ENCODE measurements around the gene CRKL. TPM values are rescaled to one million over a fixed set of nuclear protein-coding genes. Genes with fewer than 3 reads are reported as not detected.

The CRKL gene
- total RNA-seq, 1 donor from 2014 or later: 59.1 TPM

DNA sequence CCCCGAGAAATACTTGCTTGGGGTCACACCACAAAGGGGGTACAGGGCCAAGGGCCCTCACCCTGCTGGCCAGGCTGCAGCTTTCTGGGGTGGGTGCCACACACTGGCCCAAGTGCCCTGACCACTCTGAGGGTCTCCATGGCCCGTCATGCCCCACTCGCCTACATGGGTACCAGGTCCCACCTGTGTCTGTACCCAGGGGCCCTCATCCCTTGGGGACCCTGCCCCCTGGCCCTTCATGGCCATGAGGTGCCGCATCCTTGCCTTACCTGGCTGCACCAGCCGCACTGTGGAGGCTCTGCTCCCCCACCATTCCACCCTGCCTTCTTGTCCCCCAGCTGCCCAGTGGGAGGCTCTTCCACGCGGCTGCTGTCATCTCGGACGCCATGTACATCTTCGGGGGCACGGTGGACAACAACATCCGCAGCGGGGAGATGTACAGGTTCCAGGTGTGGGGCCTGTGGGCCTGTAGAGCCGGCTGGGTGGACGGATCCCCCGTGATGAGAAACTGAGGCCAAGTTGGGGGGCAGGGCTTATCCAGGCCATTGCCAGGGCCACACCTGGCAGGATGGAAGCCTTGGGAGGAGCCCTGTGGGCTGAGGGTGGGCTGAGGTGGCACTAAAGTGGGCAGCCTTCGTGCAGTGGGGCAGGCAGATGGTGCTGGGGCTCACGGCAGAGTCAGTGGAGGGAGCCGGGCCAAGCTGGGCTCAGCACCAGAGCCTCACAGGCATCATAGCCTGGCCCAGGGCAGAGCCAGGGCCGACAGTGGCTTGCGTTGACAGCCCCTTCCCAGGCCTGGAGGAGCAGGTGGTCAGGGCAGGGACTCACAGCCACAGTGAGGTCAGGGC, 75.5 kb downstream of the CRKL start:
- no peak for TF ChIP-seq CTCF (IDR thresholded peaks at IDR 0.05; ENCODE audit: unreplicated experiment)
- Mint-ChIP-seq H3K4me1 (ENCODE audit: unreplicated experiment) (no peaks in the 10 kb centered on the region), H3K27me3 (ENCODE audit: unreplicated experiment) (peaks cover 10% of the 10 kb centered on the region), H3K9me3 (ENCODE audit: unreplicated experiment) (no peaks in the 10 kb centered on the region), H3K36me3 (ENCODE audit: low read depth, unreplicated experiment) (peaks cover 18% of the 10 kb centered on the region), H3K27ac (ENCODE audit: unreplicated experiment) (no peak overlapping the region), H3K4me3 (ENCODE audit: unreplicated experiment) (no peak overlapping the region)
- DNase-seq (ENCODE audit: low spot score): no peak

- Mint-ChIP-seq H3K36me3 (ENCODE audit: low read depth, unreplicated experiment) (peaks cover 12% of the 10 kb centered on the region), H3K9me3 (ENCODE audit: unreplicated experiment) (no peaks in the 10 kb centered on the region), H3K27ac (ENCODE audit: unreplicated experiment) (no peak overlapping the region), H3K4me3 (ENCODE audit: unreplicated experiment) (no peak overlapping the region), H3K4me1 (ENCODE audit: unreplicated experiment) (no peaks in the 10 kb centered on the region), H3K27me3 (ENCODE audit: unreplicated experiment) (peaks cover 12% of the 10 kb centered on the region)
- DNase-seq (ENCODE audit: low spot score): no peak
- TF ChIP-seq CTCF (IDR thresholded peaks at IDR 0.05; ENCODE audit: unreplicated experiment): no peak
Observed at GRCh38 chr22:20993304-20994127, 76.3 kb downstream of the CRKL start.

DNA sequence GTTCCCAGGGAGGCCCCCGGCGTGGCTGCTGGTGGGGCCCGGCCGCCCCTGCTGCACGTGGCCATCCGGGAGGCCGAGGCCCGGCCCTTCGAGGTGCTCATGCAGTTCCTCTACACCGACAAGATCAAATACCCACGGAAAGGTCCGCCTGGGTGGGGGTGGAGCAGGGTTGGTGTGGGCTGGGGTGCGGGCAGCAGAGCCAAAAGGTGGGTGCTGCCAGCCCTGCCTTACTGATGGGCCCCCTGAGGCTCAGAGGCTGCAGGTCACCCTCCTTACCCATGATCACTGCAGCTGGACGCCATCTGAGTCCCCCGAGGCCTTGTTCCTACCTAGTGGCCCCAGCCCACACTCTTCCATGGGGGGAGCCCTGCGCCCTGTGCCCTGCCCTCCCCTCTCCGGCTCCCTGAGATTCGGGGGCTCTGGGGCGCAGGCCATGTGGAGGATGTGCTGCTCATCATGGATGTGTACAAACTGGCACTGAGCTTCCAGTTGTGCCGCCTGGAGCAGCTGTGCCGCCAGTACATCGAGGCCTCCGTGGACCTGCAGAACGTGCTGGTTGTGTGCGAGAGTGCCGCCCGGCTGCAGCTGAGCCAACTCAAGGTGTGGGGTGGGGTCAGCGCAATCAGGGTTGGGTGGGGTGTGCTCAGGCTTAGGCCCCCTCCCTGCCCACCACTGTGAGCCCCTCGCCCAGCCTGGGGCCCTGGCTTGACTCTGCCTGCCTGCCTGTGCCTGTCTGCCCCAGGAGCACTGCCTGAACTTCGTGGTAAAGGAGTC, 77.1 kb downstream of the CRKL start:
- peaks cover 12% of the 10 kb centered on the region for H3K27me3 Mint-ChIP-seq (ENCODE audit: unreplicated experiment)
- no peaks in the 10 kb centered on the region for H3K4me1 Mint-ChIP-seq (ENCODE audit: unreplicated experiment)
- H3K9me3 Mint-ChIP-seq (ENCODE audit: unreplicated experiment): no peaks in the 10 kb centered on the region
- DNase-seq (ENCODE audit: low spot score): no peak
- H3K27ac Mint-ChIP-seq (ENCODE audit: unreplicated experiment): no peak overlapping the region
- no peak for TF ChIP-seq CTCF (IDR thresholded peaks at IDR 0.05; ENCODE audit: unreplicated experiment)
- H3K36me3 Mint-ChIP-seq (ENCODE audit: low read depth, unreplicated experiment): peaks cover 12% of the 10 kb centered on the region
- H3K4me3 Mint-ChIP-seq (ENCODE audit: unreplicated experiment): no peak overlapping the region

DNA sequence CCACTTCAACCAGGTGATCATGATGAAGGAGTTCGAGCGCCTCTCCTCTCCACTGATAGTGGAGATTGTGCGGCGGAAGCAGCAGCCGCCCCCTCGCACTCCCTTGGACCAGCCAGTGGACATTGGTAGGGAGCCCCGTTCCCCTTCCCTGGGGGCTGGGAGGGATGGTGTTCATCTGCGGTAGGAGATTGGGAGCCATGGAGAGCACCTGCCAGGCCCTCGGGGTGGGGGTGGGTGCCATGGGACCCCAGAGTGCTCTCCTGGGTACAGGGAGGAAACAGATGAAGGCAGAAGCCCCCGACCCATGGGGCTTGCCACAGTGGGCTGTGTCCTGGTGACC, 77.7 kb downstream of the CRKL start:
- Mint-ChIP-seq H3K9me3 (ENCODE audit: unreplicated experiment) (no peaks in the 10 kb centered on the region), H3K4me3 (ENCODE audit: unreplicated experiment) (no peak overlapping the region), H3K27me3 (ENCODE audit: unreplicated experiment) (peaks cover 12% of the 10 kb centered on the region), H3K4me1 (ENCODE audit: unreplicated experiment) (no peaks in the 10 kb centered on the region), H3K27ac (ENCODE audit: unreplicated experiment) (no peak overlapping the region), H3K36me3 (ENCODE audit: low read depth, unreplicated experiment) (peaks cover 12% of the 10 kb centered on the region)
- TF ChIP-seq CTCF (IDR thresholded peaks at IDR 0.05; ENCODE audit: unreplicated experiment): no peak
- DNase-seq (ENCODE audit: low spot score): no peak

Data from endothelial cell (in vitro differentiated cells).